Immature natural killer cell (primary cell): ENCODE measurements around the gene ZNF423. TPM values are rescaled to one million over a fixed set of nuclear protein-coding genes. Genes with fewer than 3 reads are reported as not detected.

Source experiments
- DNase-seq, 3 donors: peaks; one replicate each; pipeline ENCODE4 v3.0.0; 2022; ENCODE audit warnings: mixed read lengths in 1 of 3
- H3K27ac Mint-ChIP-seq, 6 donors: one replicate each; pipeline ENCODE4 v1.8.0; 2020; ENCODE audit warnings: mixed read lengths in 6 of 6, mild to moderate bottlenecking in 5 of 6, inconsistent platforms in 4 of 6, moderate library complexity in 3 of 6
- H3K27me3 Mint-ChIP-seq, 3 donors: one replicate each; pipeline ENCODE4 v1.8.0; 2020 to 2021; ENCODE audit warnings: low read depth in 3 of 3, mild to moderate bottlenecking in 3 of 3, mixed read lengths in 3 of 3, moderate library complexity in 3 of 3, inconsistent platforms in 1 of 3
- H3K36me3 Mint-ChIP-seq, 3 donors: one replicate each; pipeline ENCODE4 v1.8.0; 2020; ENCODE audit warnings: mixed read lengths in 3 of 3, inconsistent platforms in 2 of 3, mild to moderate bottlenecking in 2 of 3
- H3K4me1 Mint-ChIP-seq, 2 donors: one replicate each; pipeline ENCODE4 v1.8.0; 2020; ENCODE audit warnings: inconsistent platforms in 2 of 2, mild to moderate bottlenecking in 2 of 2, mixed read lengths in 2 of 2, moderate library complexity in 1 of 2
- H3K4me3 Mint-ChIP-seq, 5 donors: one replicate each; pipeline ENCODE4 v1.8.0; 2020; ENCODE audit warnings: mild to moderate bottlenecking in 5 of 5, mixed read lengths in 5 of 5, inconsistent platforms in 3 of 5, moderate library complexity in 3 of 5
- H3K9me3 Mint-ChIP-seq, 6 donors: one replicate each; pipeline ENCODE4 v1.8.0; 2020; ENCODE audit warnings: mild to moderate bottlenecking in 6 of 6, mixed read lengths in 6 of 6, inconsistent platforms in 4 of 6, moderate library complexity in 3 of 6
- polyA plus RNA-seq, 3 donors: library from polyadenylated mRNA; unstranded; fragments of 300-500 nt; fragmentation: Illumina TruSeq; gene quantifications; one replicate each; pipeline ENCODE4 v1.2.3, GENCODE V29; 2021

The ZNF423 gene
- polyA plus RNA-seq, 3 donors from 2014 or later, result not detected

- Mint-ChIP-seq H3K36me3 (no peaks in the 10 kb centered on the region), H3K4me3 (no peak overlapping the region), H3K27me3 (no peaks in the 10 kb centered on the region), H3K4me1 (no peaks in the 10 kb centered on the region), H3K9me3 (no peaks in the 10 kb centered on the region), H3K27ac (no peak overlapping the region)
- no peak for DNase-seq
These were observed 227.8 kb downstream of the ZNF423 start for GRCh38 chr16:49628148-49628547.

GRCh38 chr16:49625311-49626065, 230.4 kb downstream of the ZNF423 start:
- Mint-ChIP-seq H3K4me1 (no peaks in the 10 kb centered on the region), H3K27ac (no peak overlapping the region), H3K4me3 (no peak overlapping the region), H3K27me3 (peaks cover 0 to 1% (median 0%) of the 10 kb centered on the region in 3 donors), H3K36me3 (no peaks in the 10 kb centered on the region), H3K9me3 (no peaks in the 10 kb centered on the region)
- no peak for DNase-seq

- no peak overlapping the region for H3K27ac Mint-ChIP-seq
- H3K27me3 Mint-ChIP-seq, result peaks cover 0 to 1% (median 0%) of the 10 kb centered on the region in 3 donors
- H3K9me3 Mint-ChIP-seq, result no peaks in the 10 kb centered on the region
- no peak overlapping the region for H3K4me3 Mint-ChIP-seq
- no peaks in the 10 kb centered on the region for H3K36me3 Mint-ChIP-seq
- DNase-seq, result no peak
- no peaks in the 10 kb centered on the region for H3K4me1 Mint-ChIP-seq
These were observed 232.2 kb downstream of the ZNF423 start for GRCh38 chr16:49623501-49624266.

GRCh38 chr16:49622421-49623402, 233.2 kb downstream of the ZNF423 start:
- DNase-seq, result no peak
- H3K27me3 Mint-ChIP-seq, result peaks cover 0 to 1% (median 0%) of the 10 kb centered on the region in 3 donors

GRCh38 chr16:49622084-49622390, 233.9 kb downstream of the ZNF423 start:
- no peaks in the 10 kb centered on the region for H3K4me1 Mint-ChIP-seq
- H3K27ac Mint-ChIP-seq, result no peak overlapping the region
- no peak overlapping the region for H3K4me3 Mint-ChIP-seq
- H3K9me3 Mint-ChIP-seq, result no peaks in the 10 kb centered on the region
- peaks cover 0 to 3% (median 0%) of the 10 kb centered on the region in 3 donors for H3K27me3 Mint-ChIP-seq
- DNase-seq, result no peak
- H3K36me3 Mint-ChIP-seq, result no peaks in the 10 kb centered on the region

More at GRCh38 chr16:49622421-49623402, 233.2 kb downstream of the ZNF423 start:
- no peak overlapping the region for H3K27ac Mint-ChIP-seq
- H3K9me3 Mint-ChIP-seq, result no peaks in the 10 kb centered on the region
- no peaks in the 10 kb centered on the region for H3K4me1 Mint-ChIP-seq
- H3K36me3 Mint-ChIP-seq, result no peaks in the 10 kb centered on the region
- no peak overlapping the region for H3K4me3 Mint-ChIP-seq

- peaks cover 0 to 3% (median 0%) of the 10 kb centered on the region in 3 donors for H3K27me3 Mint-ChIP-seq
- no peak for DNase-seq
- H3K9me3 Mint-ChIP-seq, result no peaks in the 10 kb centered on the region
- no peaks in the 10 kb centered on the region for H3K36me3 Mint-ChIP-seq
- no peak overlapping the region for H3K27ac Mint-ChIP-seq
- no peak overlapping the region for H3K4me3 Mint-ChIP-seq
- H3K4me1 Mint-ChIP-seq, result no peaks in the 10 kb centered on the region
These were observed 234.4 kb downstream of the ZNF423 start for GRCh38 chr16:49621241-49622083.

- no peaks in the 10 kb centered on the region for H3K36me3 Mint-ChIP-seq
- no peak for DNase-seq
- H3K9me3 Mint-ChIP-seq, result no peaks in the 10 kb centered on the region
- H3K27ac Mint-ChIP-seq, result no peak overlapping the region
- H3K4me3 Mint-ChIP-seq, result no peak overlapping the region
- H3K4me1 Mint-ChIP-seq, result no peaks in the 10 kb centered on the region
- peaks cover 0 to 3% (median 0%) of the 10 kb centered on the region in 3 donors for H3K27me3 Mint-ChIP-seq
These were observed 235.1 kb downstream of the ZNF423 start for GRCh38 chr16:49620869-49621240.

GRCh38 chr16:49620158-49620868, 235.6 kb downstream of the ZNF423 start:
- Mint-ChIP-seq H3K4me1 (no peaks in the 10 kb centered on the region), H3K4me3 (no peak overlapping the region), H3K27ac (no peak overlapping the region), H3K36me3 (no peaks in the 10 kb centered on the region), H3K27me3 (peaks cover 0 to 3% (median 0%) of the 10 kb centered on the region in 3 donors), H3K9me3 (no peaks in the 10 kb centered on the region)
- no peak for DNase-seq

GRCh38 chr16:49619811-49620157, 236.1 kb downstream of the ZNF423 start:
- DNase-seq, result no peak
- Mint-ChIP-seq H3K4me3 (no peak overlapping the region), H3K36me3 (no peaks in the 10 kb centered on the region)

GRCh38 chr16:49618955-49619354, 237.0 kb downstream of the ZNF423 start:
- Mint-ChIP-seq H3K4me1 (no peaks in the 10 kb centered on the region), H3K9me3 (no peaks in the 10 kb centered on the region), H3K27me3 (peaks cover 0 to 3% (median 2%) of the 10 kb centered on the region in 3 donors), H3K27ac (no peak overlapping the region), H3K4me3 (no peak overlapping the region), H3K36me3 (no peaks in the 10 kb centered on the region)
- no peak for DNase-seq

More at GRCh38 chr16:49619811-49620157, 236.1 kb downstream of the ZNF423 start:
- H3K27me3 Mint-ChIP-seq, result peaks cover 0 to 3% (median 2%) of the 10 kb centered on the region in 3 donors
- no peaks in the 10 kb centered on the region for H3K4me1 Mint-ChIP-seq
- no peak overlapping the region for H3K27ac Mint-ChIP-seq
- H3K9me3 Mint-ChIP-seq, result no peaks in the 10 kb centered on the region

- H3K4me3 Mint-ChIP-seq, result no peak overlapping the region
- H3K9me3 Mint-ChIP-seq, result no peaks in the 10 kb centered on the region
- H3K4me1 Mint-ChIP-seq, result no peaks in the 10 kb centered on the region
- no peak for DNase-seq
- no peak overlapping the region for H3K27ac Mint-ChIP-seq
- no peaks in the 10 kb centered on the region for H3K36me3 Mint-ChIP-seq
- H3K27me3 Mint-ChIP-seq, result peaks cover 0 to 3% (median 2%) of the 10 kb centered on the region in 3 donors
These were observed 238.1 kb downstream of the ZNF423 start for GRCh38 chr16:49617710-49618330.

- no peak overlapping the region for H3K27ac Mint-ChIP-seq
- no peak for DNase-seq
- H3K36me3 Mint-ChIP-seq, result no peaks in the 10 kb centered on the region
- no peaks in the 10 kb centered on the region for H3K4me1 Mint-ChIP-seq
- peaks cover 0 to 3% (median 2%) of the 10 kb centered on the region in 3 donors for H3K27me3 Mint-ChIP-seq
- H3K4me3 Mint-ChIP-seq, result no peak overlapping the region
- H3K9me3 Mint-ChIP-seq, result no peaks in the 10 kb centered on the region
These were observed 238.8 kb downstream of the ZNF423 start for GRCh38 chr16:49617016-49617629.
